SK-N-SH (cell line): ENCODE data around the gene ZNF79. TPM values are rescaled to one million over a fixed set of nuclear protein-coding genes. Genes with fewer than 3 reads are reported as not detected.

Source experiments
- CHD2 ChIP-seq: fragments of 150-350 bp; IDR thresholded peaks from 2 replicates; pipeline ENCODE4 v1.6.1; 2018; ENCODE audit warnings: low read length; ENCODE audit not compliant: partially characterized antibody
- EP300 ChIP-seq, 2 experiments: IDR thresholded peaks; 2 replicates each; pipeline versions ENCODE4 v1.4.0 to v1.6.1; 2012; ENCODE audit warnings: borderline replicate concordance in 1 of 2, low read depth in 1 of 2, low read length in 1 of 2
- EZH2phosphoT487 ChIP-seq: fragments of 200-600 bp; sonication (generic); IDR thresholded peaks from 2 replicates; pipeline ENCODE4 v1.6.1; 2017; ENCODE audit warnings: low read depth, mixed run types, mild to moderate bottlenecking, antibody characterized with exemption, moderate library complexity, borderline replicate concordance
- FOSL2 ChIP-seq: IDR thresholded peaks from 2 replicates; pipeline ENCODE4 v1.4.0; 2012; ENCODE audit warnings: low read depth, mild to moderate bottlenecking, moderate library complexity, borderline replicate concordance
- FOXJ3 ChIP-seq: sonication (generic); formaldehyde crosslinking; IDR thresholded peaks from 2 replicates; pipeline ENCODE4 v1.5.1; 2020; ENCODE audit warnings: mild to moderate bottlenecking, missing genetic modification reagents
- FOXM1 ChIP-seq: IDR thresholded peaks from 2 replicates; pipeline ENCODE4 v1.4.0; 2012; ENCODE audit warnings: low read depth, mild to moderate bottlenecking
- GATA2 ChIP-seq: sonication (generic); formaldehyde crosslinking; IDR thresholded peaks from 2 replicates; pipeline ENCODE4 v1.5.0; 2020; ENCODE audit warnings: mild to moderate bottlenecking, missing genetic modification reagents
- JUND ChIP-seq: IDR thresholded peaks from 2 replicates; pipeline ENCODE4 v1.4.0; 2012
- MEF2A ChIP-seq: IDR thresholded peaks from 2 replicates; pipeline ENCODE4 v1.4.0; 2012; ENCODE audit warnings: low read depth, borderline replicate concordance
- NFIC ChIP-seq: IDR thresholded peaks from 2 replicates; pipeline ENCODE4 v1.4.0; 2012; ENCODE audit warnings: borderline replicate concordance
- NRF1 ChIP-seq: IDR thresholded peaks from 2 replicates; pipeline ENCODE4 v1.6.1; 2012; ENCODE audit warnings: low read depth, mild to moderate bottlenecking, low read length
- POLR2AphosphoS5 ChIP-seq: IDR thresholded peaks from 2 replicates; pipeline ENCODE4 v1.6.1; 2012; ENCODE audit warnings: low read depth, low read length
- RAD21 ChIP-seq: IDR thresholded peaks from 2 replicates; pipeline ENCODE4 v1.6.1; 2012; ENCODE audit warnings: mild to moderate bottlenecking, low read length
- RCOR1 ChIP-seq: fragments of 150-350 bp; IDR thresholded peaks from 2 replicates; pipeline ENCODE4 v1.6.1; 2017; ENCODE audit warnings: antibody characterized with exemption, low read length
- RFX5 ChIP-seq: IDR thresholded peaks from 2 replicates; pipeline ENCODE4 v1.6.1; 2012; ENCODE audit warnings: mild to moderate bottlenecking, improper control_type of control experiment, low read length
- RXRA ChIP-seq: IDR thresholded peaks from 2 replicates; pipeline ENCODE4 v1.4.0; 2012; ENCODE audit warnings: low read depth, mild to moderate bottlenecking, borderline replicate concordance
- SIN3A ChIP-seq: IDR thresholded peaks from 2 replicates; pipeline ENCODE4 v1.6.1; 2012; ENCODE audit warnings: low read depth, mild to moderate bottlenecking, low read length, moderate library complexity, borderline replicate concordance
- SMC3 ChIP-seq: IDR thresholded peaks from 2 replicates; pipeline ENCODE4 v1.6.1; 2012; ENCODE audit warnings: low read depth, low read length, improper control_type of control experiment
- TAF1 ChIP-seq: IDR thresholded peaks from 2 replicates; pipeline ENCODE4 v1.6.1; 2012; ENCODE audit warnings: low read depth, mild to moderate bottlenecking, low read length, moderate library complexity, borderline replicate concordance
- TCF12 ChIP-seq: IDR thresholded peaks from 2 replicates; pipeline ENCODE4 v1.4.0; 2012
- YY1 ChIP-seq: IDR thresholded peaks from 2 replicates; pipeline ENCODE4 v1.4.0; 2012; ENCODE audit warnings: low read depth, mild to moderate bottlenecking
- polyA plus RNA-seq, 3 experiments: library from polyadenylated mRNA; depleted of rRNA; stranded (reverse); fragments of >200 nt; gene quantifications; 2 replicates each; pipeline ENCODE4 v1.2.3, GENCODE V29; 2012
- TF ChIP-seq, protein P1 (sequence below): IDR thresholded peaks from 2 replicates; pipeline ENCODE4; 2012
- TF ChIP-seq, protein P2 (sequence below): IDR thresholded peaks from 2 replicates; pipeline ENCODE4 v1.4.0; 2012; ENCODE audit warnings: low read depth, borderline replicate concordance
- TF ChIP-seq, protein P3 (sequence below): IDR thresholded peaks from 2 replicates; pipeline ENCODE4 v1.4.0; 2012; ENCODE audit warnings: low read depth, borderline replicate concordance
- TF ChIP-seq, protein P4 (sequence below): fragments of 200-600 bp; sonication (generic); IDR thresholded peaks from 2 replicates; pipeline ENCODE4 v1.6.1; 2017; ENCODE audit warnings: antibody characterized with exemption, mild to moderate bottlenecking, moderate library complexity
- TF ChIP-seq, protein P5 (sequence below): fragments of 150-350 bp; IDR thresholded peaks from 2 replicates; pipeline ENCODE4 v1.6.1; 2017; ENCODE audit warnings: antibody characterized with exemption, low read length, low read depth, borderline replicate concordance

Gene ZNF79
- polyA plus RNA-seq, 1 of the 3 experiments (the other 2 are of a cell fraction), result 4.6 TPM

DNA sequence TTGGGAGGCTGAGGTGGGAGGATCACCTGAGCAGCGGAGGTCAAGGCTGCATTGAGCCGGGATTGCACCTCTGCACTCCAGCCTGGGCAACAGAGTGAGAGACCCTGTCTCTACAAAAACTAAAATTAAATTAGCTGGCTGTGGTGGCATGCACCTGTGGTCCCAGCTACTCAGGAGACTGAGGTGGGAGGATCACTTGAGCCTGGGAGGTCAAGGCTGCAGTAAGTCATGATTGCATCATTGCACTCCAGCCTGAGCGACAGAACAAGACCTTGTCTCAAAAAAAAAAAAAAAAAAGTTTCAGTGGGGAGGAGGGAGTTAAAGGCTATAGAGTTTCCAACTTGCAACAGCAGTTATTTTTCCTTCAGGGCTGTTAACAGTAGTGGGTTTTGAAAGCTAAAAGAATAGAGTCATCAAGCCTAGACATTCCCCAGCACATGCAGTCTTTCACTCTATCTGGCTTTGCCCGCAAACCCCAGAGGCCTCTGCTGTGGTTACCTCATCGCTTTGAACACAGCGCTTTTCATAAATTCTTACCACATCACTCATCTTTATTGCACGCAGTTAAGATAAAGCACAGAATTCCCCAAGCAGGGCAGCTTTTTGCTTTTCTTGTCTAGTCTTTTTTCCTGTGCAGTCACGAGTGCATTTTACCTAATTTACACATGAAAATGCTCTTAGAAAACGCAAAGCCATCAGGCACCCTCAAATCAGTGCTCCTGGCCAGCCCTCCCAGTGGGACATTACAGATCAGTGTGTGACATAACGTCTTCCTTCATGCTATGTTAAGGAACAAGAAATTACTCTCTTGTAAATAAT, 35.9 kb upstream of the ZNF79 start (continued):
- TF ChIP-seq YY1 (no peak), EZH2phosphoT487 (no peak), RAD21 (no peak), RXRA (no peak; the same call in 1 of the 2 replicates), NFIC (peak; percentile 49; the same call in 1 of the 2 replicates), RFX5 (no peak), TCF12 (peak; percentile 94), GATA2 (CRISPR knock-in tag) (no peak), FOXM1 (peak; percentile 49; the same call in 1 of the 2 replicates), EP300 (IDR thresholded peaks at IDR 0.05; ENCODE audit: borderline replicate concordance in 1 of 2, low read depth in 1 of 2, low read length in 1 of 2) (peak in 1 of 2 experiments; percentile 81; a peak in 1 of 4 replicates), JUND (peak; percentile 89), CHD2 (no peak), NRF1 (no peak), FOSL2 (peak; percentile 83), RCOR1 (no peak), FOXJ3 (CRISPR knock-in tag) (no peak), SIN3A (peak; percentile 70; the same call in 1 of the 2 replicates), POLR2AphosphoS5 (peak; percentile 68; the same call in 1 of the 2 replicates), SMC3 (no peak), MEF2A (no peak), TAF1 (no peak)
- TF ChIP-seq, protein P1, sequence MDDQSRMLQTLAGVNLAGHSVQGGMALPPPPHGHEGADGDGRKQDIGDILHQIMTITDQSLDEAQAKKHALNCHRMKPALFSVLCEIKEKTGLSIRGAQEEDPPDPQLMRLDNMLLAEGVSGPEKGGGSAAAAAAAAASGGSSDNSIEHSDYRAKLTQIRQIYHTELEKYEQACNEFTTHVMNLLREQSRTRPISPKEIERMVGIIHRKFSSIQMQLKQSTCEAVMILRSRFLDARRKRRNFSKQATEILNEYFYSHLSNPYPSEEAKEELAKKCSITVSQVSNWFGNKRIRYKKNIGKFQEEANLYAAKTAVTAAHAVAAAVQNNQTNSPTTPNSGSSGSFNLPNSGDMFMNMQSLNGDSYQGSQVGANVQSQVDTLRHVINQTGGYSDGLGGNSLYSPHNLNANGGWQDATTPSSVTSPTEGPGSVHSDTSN, result peak; percentile 91
- TF ChIP-seq, protein P2, sequence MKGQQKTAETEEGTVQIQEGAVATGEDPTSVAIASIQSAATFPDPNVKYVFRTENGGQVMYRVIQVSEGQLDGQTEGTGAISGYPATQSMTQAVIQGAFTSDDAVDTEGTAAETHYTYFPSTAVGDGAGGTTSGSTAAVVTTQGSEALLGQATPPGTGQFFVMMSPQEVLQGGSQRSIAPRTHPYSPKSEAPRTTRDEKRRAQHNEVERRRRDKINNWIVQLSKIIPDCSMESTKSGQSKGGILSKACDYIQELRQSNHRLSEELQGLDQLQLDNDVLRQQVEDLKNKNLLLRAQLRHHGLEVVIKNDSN, result no peak; the same call in none of the 2 replicates
- TF ChIP-seq, protein P3, sequence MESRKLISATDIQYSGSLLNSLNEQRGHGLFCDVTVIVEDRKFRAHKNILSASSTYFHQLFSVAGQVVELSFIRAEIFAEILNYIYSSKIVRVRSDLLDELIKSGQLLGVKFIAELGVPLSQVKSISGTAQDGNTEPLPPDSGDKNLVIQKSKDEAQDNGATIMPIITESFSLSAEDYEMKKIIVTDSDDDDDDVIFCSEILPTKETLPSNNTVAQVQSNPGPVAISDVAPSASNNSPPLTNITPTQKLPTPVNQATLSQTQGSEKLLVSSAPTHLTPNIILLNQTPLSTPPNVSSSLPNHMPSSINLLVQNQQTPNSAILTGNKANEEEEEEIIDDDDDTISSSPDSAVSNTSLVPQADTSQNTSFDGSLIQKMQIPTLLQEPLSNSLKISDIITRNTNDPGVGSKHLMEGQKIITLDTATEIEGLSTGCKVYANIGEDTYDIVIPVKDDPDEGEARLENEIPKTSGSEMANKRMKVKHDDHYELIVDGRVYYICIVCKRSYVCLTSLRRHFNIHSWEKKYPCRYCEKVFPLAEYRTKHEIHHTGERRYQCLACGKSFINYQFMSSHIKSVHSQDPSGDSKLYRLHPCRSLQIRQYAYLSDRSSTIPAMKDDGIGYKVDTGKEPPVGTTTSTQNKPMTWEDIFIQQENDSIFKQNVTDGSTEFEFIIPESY, result peak; percentile 68; the same call in 1 of the 2 replicates
- TF ChIP-seq, protein P4, sequence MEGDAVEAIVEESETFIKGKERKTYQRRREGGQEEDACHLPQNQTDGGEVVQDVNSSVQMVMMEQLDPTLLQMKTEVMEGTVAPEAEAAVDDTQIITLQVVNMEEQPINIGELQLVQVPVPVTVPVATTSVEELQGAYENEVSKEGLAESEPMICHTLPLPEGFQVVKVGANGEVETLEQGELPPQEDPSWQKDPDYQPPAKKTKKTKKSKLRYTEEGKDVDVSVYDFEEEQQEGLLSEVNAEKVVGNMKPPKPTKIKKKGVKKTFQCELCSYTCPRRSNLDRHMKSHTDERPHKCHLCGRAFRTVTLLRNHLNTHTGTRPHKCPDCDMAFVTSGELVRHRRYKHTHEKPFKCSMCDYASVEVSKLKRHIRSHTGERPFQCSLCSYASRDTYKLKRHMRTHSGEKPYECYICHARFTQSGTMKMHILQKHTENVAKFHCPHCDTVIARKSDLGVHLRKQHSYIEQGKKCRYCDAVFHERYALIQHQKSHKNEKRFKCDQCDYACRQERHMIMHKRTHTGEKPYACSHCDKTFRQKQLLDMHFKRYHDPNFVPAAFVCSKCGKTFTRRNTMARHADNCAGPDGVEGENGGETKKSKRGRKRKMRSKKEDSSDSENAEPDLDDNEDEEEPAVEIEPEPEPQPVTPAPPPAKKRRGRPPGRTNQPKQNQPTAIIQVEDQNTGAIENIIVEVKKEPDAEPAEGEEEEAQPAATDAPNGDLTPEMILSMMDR, result no peak
- TF ChIP-seq, protein P5, sequence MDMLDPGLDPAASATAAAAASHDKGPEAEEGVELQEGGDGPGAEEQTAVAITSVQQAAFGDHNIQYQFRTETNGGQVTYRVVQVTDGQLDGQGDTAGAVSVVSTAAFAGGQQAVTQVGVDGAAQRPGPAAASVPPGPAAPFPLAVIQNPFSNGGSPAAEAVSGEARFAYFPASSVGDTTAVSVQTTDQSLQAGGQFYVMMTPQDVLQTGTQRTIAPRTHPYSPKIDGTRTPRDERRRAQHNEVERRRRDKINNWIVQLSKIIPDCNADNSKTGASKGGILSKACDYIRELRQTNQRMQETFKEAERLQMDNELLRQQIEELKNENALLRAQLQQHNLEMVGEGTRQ, result no peak
